HG02610 (cell line): Measurements from ENCODE around the gene DCT.

Source experiments
- ATAC-seq: cut with Tn5 transposase; IDR thresholded peaks from one replicate; pipeline ENCODE4 v1.9.1; 2021; ENCODE audit warnings: mild to moderate bottlenecking, moderate library complexity; ENCODE audit not compliant: unreplicated experiment

The DCT gene

DNA sequence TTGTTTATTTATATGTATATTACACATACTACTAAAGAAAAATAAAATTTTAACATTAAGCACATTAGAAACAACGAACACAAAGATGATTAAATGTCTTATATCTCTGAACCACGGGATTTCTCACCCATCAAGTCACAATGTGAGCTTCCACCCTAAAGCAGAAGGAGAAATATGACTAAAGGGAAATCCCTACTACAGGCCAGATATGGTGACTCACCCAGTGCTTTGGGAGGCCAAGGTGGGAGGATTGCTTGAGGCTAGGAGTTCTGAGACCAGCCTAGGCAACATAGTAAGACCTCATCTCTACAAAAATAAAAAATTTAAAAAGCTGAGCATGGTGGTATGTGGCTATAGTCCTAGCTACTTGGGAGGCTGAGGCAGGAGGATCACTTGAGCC is 24.6 kb downstream of the DCT start:
- peak; percentile 50 for ATAC-seq

DNA sequence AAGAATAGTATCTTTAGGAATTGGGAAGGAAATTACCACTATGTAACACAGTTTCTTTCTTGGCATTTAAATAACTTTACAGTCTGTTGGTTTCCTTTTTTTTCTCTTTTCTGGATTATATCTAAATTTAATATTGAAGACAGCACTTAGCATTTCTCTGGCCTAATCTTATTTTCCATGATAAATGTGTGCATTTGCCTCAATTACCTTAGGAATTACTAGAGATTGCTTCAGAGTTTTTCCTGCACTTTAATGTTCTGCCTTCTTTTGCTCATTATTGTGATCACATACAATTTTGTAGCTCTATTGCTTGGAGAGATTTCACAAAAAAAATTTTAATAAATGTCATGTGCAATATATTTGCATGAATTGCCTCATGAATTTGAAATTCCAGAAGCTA is 25.1 kb downstream of the DCT start:
- ATAC-seq: no peak

DNA sequence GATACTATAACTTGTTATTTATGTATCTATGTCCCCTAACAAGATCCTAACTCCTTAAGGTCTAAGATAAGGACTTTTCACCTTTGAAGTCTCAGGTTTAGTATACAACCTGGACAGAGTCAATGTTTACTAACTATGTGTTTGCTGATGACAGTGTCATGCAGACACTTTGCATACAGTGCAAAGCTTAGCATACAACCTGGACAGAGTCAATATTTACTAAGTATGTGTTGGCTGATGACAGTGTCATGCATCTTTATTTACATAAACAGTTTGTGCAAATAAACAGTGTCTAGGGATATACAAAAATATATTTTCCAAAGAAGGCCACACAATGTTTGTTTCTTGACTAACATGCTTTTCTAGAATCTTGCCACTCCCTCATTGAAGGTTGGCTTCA is 34.7 kb downstream of the DCT start:
- no peak for ATAC-seq

DNA sequence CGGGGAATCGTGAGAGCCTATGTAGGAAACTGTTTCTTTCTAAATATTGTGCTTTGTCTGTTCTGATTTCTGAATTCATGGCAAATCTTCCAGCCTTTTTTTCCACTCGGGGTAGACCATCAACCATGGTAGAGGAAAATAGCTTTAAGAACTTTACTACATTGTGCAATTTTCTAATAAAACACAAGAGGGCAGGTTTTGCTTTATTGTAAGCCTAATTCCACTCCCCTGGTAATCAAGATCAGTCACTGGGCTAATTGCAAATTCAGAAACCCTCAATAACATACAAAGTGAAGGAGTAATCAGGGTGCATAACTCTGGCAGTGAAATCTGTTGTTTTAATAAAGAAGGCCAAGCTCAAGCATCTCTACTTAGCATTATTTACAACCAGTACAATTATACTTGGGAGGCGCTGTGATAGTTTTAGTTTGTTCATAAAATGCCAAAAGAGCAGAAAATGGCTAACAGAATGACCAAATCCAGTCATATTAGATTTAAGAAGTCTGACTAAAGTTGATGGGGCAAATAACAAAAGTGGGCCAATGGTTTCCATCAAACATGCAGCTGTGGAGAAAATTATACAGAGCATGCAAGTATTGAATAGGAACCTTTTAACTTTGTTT is 43.8 kb downstream of the DCT start:
- ATAC-seq: no peak

DNA sequence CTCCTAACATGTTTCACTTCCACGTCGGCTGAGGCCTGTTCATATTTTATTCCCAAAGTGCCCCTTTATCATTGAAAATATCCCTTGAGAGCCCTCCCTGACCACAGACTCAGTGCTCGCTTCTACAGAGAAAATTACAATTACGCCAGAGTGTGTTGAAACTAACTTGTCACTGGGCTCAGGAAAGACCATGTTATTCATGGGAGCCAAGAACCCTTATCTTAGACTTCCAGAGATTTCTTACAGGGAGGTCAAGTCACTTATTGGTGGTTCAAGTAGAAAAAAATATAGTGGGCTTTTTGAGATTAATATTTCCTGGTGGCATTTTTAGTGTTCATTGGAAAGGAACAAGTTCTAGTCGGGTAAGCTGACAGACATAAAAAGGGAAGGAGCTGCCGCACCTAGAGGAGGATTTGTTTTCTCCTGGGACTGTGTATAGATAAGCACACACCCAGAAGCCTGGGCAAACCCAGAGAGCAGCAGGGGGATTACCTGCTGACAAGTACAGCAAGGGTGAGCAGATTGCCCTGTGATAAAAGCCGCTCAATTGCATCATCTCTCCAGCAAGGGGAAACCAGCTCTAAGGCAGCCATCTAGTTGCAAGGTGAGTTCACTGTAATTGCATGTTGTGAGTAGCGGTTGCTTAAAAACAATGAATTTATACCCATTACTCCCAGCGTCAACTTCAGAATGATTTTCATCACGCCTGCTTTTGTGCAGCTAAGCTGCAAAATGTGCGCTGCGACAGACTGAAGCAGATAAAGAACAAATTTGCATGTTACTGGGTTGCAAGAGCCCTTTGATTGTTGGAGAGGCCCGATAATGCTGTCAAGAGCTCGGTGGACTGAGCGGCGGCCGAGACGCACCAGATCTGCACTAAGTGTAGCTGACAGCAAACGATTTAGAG is 46.2 kb downstream of the DCT start:
- ATAC-seq: peak; percentile 97

DNA sequence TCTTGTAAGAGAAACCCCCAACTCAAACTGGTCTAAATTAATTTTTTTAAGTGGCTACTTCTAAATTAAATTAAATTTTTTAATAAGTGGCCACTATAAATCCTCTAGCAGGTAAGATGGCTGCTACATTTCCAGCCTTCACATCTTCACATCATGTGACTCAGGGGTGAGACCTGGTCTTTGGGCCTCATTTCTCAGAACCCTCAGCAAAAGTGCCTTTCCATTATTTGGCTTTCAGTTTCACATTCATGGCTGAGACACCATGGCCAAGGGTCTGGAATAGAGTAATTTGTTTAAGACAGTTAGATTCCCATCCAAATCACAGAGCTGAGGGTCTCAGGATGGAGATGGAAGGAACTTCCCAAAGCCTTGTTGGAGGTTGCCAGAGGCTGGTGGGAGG is 47.5 kb downstream of the DCT start:
- ATAC-seq: peak; percentile 26

DNA sequence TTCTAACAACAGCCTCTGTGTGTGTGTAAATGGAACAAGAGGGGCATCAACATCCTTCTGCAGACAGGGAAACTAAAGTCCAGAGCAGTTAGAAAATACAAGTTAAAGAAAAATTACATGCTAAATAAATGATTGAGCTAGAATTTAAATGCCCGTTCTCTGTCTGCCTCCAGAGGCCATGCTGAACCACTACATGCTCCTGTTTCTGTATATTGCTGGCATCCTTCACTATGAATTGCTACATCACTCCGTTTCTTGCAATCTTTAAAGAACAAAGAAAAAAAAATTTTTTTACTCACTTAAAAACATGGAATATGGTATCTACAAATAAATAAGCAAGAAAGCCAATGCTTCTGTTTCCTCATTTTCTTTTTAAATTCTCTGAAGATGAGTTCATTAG is 47.9 kb downstream of the DCT start:
- no peak for ATAC-seq

DNA sequence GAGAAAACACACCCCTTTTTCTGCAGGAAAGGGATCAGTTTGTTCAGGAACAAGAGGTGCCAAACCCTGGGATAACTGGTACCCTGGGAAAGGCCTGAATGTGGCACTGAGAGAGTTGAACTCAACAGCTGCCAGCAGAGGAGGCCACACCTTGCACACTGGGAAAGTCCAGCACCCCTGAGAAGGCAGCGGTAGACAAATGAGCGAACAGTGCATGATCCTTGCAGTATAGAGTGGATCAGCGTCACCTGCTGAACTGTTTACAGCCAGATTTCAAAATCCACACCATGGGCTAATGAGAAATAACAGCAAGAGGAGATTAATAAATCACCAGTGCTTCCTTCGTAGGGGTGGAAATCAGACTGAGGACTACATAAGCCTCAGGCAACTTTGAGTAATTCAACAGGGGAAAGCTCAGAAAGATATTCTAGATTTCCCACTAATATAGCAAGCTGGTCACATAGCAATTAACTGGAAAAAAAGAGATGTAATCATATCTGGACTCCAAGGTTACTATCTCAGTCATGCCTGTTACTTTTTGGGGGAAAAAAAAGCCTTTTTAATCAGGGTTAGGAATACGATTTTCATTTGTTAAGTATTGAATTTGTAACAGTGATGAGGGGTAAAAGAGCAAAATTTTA is 52.0 kb downstream of the DCT start:
- no peak for ATAC-seq

DNA sequence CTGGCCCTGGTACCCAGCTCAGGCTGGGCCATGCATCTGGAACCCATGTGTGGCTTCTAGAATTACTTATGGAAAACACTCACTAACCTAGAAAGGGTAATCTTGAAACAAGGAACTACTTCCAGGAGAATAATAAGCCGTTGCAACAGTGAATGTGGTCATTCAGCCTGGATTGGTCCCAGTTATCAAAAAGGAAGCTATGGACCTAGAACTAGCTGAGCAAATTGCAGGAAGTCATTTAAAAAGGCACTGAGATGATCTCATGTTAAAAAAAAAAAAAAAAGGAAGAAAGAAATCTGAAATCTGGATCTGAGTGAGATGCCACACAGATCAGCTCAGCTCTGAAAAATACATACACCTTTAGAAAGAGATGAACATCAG is 59.6 kb downstream of the DCT start:
- no peak for ATAC-seq

DNA sequence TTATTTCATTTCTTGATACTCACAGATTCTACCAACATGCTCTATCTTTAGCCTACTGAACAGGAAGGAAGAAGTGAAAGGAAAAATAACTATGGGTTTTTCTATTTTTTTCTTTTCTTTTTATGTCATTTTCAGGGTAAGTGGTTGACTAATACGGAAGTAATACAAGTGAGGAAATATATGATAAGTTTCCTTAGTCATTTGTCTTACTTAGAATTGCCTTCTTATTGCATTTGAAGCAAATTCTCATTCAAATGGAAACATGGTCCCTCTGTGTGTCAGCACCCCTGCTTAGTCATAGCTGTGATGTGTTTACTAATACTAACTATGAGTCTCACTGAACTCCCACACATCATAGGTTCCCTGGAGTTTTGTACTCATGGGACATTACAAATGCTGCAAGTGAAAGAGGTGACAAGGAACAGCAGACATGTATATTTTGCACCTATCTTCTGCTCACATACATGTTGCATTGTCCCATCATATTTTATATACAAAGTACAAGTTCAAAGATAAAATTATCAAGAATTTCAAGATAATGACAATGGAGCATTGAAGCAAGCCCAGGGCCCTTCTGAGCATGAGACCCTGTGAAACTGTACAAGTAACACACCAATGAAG is 60.1 kb downstream of the DCT start:
- peak; percentile 91 for ATAC-seq

DNA sequence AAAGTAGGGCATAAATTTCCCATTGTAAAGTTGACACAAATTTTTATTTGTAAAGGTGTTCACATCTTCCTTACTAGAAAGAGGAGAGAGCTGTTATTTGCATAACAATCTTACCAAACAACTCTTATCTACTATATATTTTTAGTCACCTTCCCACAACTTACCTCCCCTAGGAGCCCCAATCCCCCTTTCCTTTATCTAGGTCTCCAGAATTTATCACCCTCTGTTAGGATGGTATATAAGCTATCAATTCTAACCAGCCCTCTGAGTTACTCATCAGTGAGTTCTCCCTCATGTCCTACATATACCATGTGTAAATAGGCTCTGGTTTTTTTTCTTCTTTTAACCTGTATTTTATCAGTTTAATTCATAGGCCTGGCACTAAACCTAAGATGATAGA is 62.2 kb downstream of the DCT start:
- ATAC-seq: no peak

DNA sequence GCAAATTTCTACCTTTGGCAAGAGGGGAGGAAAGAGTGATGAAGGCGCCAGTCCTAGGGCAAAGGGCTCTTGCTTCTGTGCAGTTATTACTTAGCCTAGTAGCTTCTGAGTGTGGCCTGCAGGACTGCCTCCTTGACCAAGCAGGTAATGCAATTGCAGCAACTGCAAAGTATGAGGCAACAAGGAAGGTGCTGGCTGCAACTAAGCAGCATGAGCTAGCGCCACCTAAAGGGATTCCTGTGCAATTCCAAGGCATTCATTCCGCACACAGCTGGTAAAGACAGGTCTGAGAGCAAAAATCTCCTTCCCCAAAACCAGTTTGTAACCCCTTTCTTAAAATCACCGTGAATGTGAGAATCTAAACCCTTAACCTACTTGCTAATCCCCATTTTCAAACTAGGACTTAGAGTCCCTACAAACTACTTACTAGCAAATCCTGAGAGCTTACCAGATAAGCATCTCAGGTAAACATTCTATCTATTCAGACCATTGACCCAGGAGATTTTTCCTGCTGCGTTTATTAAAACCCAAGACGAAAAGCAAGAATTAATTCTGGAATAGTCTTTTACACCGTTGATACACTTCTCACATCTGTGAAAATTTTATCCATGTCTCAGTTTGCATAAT is 62.9 kb downstream of the DCT start:
- no peak for ATAC-seq

DNA sequence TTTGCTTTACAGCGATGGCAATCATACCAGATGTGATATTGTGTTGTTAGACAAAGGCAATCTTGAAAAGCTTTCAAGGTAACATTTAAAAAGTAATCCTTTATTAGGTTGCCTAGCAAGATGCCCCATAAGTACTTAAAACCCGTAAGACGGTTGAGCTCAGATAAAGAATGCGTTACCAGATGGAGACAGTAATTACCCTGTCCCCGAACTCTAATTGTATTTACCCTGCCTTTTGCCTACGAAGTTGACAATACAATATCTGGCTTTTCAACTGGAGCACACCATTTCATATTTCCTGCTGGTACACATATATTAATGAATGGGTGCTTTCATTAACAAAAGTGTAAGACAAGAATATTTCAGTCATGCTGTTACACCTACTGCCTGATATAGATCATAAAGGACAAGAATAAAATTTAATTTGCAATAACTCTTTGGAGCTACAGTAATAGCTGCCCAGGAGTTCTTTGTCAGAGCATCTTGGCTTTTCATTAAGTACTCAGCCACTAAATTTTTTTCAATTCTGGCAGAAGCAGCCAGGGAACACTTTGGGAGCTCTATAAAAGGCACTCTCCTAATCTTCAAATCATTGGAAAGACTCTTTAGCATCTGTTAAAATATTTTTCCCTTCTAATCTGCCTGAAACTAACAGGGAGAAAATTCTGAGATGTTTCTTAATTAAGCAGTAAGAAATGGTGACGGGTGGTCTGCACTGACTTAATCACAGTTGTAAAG is 63.8 kb downstream of the DCT start:
- ATAC-seq: no peak

DNA sequence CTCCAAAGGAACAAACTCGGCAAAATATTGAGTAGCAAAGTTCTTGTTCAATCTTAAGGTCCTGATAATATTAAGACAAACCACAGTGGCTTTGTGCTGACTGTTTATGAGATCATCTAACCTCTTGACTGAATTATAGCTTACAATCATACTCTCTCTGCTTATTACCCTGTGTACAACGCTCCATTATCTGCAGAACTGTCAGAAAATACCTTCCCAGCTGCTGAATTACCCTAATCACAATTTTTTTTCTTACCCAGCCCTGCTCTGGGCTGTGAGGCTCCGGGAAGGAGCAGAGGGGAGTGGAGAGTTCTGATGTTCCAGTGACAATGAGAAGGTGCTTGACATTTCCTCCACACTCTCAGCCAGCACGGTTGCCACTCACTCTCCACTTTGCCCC is 64.8 kb downstream of the DCT start:
- ATAC-seq: no peak

DNA sequence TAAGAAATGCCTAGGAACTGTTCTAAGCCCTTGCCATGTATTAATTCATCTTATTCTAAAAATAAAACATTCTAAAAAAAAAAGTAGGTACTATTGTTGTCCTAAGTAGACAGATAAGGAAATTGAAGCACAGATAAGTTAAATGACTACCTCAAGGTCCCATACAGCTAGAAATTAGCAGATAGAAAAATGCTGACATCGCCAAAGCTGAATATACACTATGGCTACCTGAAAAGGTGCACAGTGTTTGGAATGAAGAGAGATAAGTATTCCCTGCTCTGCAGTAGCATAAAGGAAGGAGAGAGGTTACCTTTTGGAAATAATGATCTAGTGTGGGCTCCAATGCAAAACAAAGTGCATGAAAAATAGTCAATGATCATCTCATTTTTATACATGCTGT is 65.3 kb downstream of the DCT start:
- no peak for ATAC-seq

DNA sequence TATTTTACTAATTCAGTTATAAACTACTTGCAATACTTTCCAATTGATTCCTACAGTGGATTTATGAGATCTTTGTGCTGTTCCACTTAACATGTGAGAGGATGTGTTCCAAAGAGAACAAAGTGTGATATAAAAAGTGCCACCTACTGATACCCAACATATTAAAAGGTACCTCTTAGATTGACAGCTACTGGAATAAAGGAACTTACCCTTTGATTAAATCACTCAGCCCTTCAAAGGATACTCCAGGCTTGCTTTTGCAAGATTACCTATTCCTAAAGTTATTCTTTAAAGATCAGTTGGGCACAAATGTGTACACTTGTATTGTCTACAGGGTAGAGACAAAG is 65.9 kb downstream of the DCT start:
- no peak for ATAC-seq

DNA sequence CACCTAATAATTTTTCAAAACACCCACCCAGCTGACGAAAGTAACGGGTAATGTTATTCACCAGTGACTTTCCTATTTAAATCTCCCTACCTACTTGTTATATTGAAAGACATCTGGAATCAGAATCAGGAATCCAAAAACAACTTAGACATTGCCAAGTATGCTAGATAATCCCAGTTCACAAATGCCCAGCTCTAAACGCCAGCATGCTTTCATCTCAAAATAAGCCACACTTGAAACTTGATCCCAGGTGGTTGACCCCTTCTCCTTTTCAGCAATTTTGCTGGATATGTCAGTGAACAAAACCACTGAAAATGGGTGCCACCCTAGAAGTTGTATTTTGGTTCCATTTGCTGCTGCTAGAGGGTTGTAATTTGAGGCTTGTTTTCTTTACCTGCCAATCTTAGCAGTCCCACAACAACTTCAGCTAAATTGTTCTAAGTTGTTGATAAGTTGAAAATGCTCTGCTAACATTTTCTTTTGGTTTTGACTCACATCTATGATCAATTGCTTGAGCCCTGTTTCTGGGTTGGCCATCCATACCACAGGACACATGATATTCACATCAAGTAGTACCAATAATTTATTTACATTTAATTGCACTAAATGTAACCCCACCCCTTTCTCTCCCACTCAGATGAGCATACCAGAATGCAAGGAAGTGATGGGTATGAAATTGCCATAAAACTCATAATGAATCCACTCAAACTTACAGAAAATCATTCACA is 66.4 kb downstream of the DCT start:
- no peak for ATAC-seq

DNA sequence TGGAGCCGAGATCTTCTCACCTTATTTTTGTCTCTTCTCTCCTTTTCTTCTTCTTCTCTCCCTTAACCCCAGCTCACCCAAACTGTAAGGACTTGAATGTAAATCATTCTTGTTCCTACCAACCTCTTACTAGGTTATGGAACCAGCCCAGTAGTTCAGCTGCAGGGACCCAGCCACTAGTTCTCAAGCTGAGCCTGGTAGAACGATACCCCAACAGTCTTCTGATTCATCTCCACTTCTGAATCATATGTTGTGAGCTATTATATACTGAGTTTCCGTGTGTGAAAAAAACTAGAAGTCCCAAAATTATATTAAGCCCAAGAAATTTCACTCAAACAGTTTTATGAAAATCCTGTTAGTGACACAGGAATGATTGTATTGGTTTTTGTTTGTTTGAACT is 67.7 kb downstream of the DCT start:
- no peak for ATAC-seq

DNA sequence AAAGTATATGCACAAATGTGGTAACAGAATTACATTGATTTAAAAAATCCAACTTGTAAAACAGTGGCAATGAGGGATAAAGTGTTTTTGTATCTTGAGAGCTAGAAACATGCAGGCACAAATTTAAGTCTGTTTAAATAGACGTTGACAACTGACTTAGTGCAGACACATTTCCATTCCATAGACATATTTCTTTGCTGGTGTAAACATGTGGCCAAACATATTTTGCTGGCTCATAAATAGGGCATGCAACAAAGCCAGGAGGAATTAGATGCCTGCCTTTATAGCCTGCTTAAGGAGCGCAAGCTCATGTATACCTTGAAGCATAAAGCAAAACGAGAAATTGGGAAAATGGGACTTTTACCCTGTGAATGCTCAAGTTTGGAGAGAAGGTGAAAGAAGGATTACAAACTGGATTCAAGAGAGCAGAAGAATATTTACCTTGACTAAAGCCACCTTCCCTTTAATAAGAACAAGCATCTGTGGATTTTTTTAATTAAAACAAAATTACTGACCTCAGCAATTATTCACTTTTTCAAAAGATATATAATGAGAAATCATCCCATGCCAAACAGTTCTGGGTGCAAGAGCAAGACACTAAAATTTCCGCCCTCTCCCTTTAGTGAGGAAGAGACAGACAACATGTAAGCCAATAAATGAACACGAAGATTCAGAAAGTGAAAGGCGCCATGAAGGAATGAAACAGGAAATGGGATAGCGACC is 71.0 kb downstream of the DCT start:
- no peak for ATAC-seq
